ENCODE data around the gene RAB15.

GRCh38 chr14:64937171-64937820, 34.8 kb downstream of the RAB15 start:
- no peak for TF ChIP-seq CTCF (IDR thresholded peaks at IDR 0.05)
- TF ChIP-seq POLR2A (IDR thresholded peaks at IDR 0.05): no peak
